Duodenal mucosa (tissue), 2 donors: ENCODE data around the gene ENHO.

ENCODE experiments used
- H3K27ac ChIP-seq: one replicate; pipeline ENCODE4 v1.7.0; 2013; ENCODE audit warnings: low read depth, low read length
- H3K27me3 ChIP-seq, 2 donors: one replicate each; pipeline ENCODE4 v1.7.0; 2013; ENCODE audit warnings: low read length in 2 of 2, control low read depth in 1 of 2; ENCODE audit not compliant: insufficient read depth in 2 of 2, control insufficient read depth in 1 of 2
- H3K36me3 ChIP-seq, 2 donors: one replicate each; pipeline ENCODE4 v1.7.0; 2013; ENCODE audit warnings: low read length in 2 of 2, control low read depth in 1 of 2; ENCODE audit not compliant: insufficient read depth in 2 of 2, control insufficient read depth in 1 of 2
- H3K4me1 ChIP-seq, 2 donors: one replicate each; pipeline ENCODE4 v1.7.0; 2013; ENCODE audit warnings: low read length in 2 of 2, control low read depth in 1 of 2; ENCODE audit not compliant: insufficient read depth in 2 of 2, control insufficient read depth in 1 of 2
- H3K4me3 ChIP-seq, 2 donors: one replicate each; pipeline ENCODE4 v1.7.0; 2013; ENCODE audit warnings: low read length in 2 of 2, low read depth in 1 of 2
- H3K9ac ChIP-seq, 2 donors: one replicate each; pipeline ENCODE4 v1.7.0; 2013; ENCODE audit warnings: low read length in 2 of 2, low read depth in 1 of 2
- H3K9me3 ChIP-seq, 2 donors: one replicate each; pipeline ENCODE4 v1.7.0; 2013; ENCODE audit warnings: low read length in 2 of 2, control low read depth in 1 of 2; ENCODE audit not compliant: control insufficient read depth in 1 of 2

ENHO gene

GRCh38 chr9:34508951-34509350, 13.8 kb downstream of the ENHO start:
- H3K27me3 ChIP-seq: no peaks in the 10 kb centered on the region
- no peak overlapping the region for H3K4me3 ChIP-seq
- H3K9me3 ChIP-seq: no peaks in the 10 kb centered on the region
- H3K4me1 ChIP-seq: peaks cover 9 to 11% of the 10 kb centered on the region in 2 donors
- H3K36me3 ChIP-seq: no peaks in the 10 kb centered on the region
- H3K27ac ChIP-seq: no peak overlapping the region
- no peak overlapping the region for H3K9ac ChIP-seq

- H3K9ac ChIP-seq: no peak overlapping the region
- no peak overlapping the region for H3K27ac ChIP-seq
- H3K27me3 ChIP-seq: no peaks in the 10 kb centered on the region
- H3K4me1 ChIP-seq: peaks cover 9 to 11% of the 10 kb centered on the region in 2 donors
- H3K36me3 ChIP-seq: no peaks in the 10 kb centered on the region
- H3K9me3 ChIP-seq: no peaks in the 10 kb centered on the region
- no peak overlapping the region for H3K4me3 ChIP-seq
Observed at GRCh38 chr9:34508463-34508862, 14.3 kb downstream of the ENHO start.

DNA sequence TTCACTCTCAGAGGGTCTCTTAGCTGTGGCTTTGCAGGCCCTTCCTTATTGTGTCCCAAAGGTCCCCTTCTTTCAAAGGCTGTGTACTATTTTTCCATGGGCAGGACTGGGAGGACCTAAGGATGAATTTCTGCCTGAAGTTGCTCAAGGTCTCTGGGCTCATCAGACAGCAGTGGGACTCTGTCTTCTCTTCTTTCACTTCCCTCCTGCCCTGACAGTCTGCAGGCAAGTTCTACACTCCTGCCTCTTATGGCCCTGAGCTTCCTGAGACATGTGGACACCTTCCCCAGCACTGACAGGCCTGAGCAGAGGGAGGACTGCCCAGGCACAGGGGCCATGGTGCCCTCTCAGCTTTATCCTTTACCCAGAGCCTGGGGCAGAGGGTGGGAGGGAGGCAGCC, 14.8 kb downstream of the ENHO start:
- Histone ChIP-seq H3K4me3 (no peak overlapping the region), H3K9me3 (no peaks in the 10 kb centered on the region), H3K27ac (no peak overlapping the region), H3K27me3 (no peaks in the 10 kb centered on the region), H3K4me1 (peaks cover 9 to 11% of the 10 kb centered on the region in 2 donors), H3K9ac (no peak overlapping the region), H3K36me3 (no peaks in the 10 kb centered on the region)

GRCh38 chr9:34507556-34507955, 15.2 kb downstream of the ENHO start:
- Histone ChIP-seq H3K4me3 (no peak overlapping the region), H3K9me3 (no peaks in the 10 kb centered on the region), H3K4me1 (peaks cover 9 to 11% of the 10 kb centered on the region in 2 donors), H3K27me3 (no peaks in the 10 kb centered on the region), H3K27ac (no peak overlapping the region), H3K36me3 (no peaks in the 10 kb centered on the region), H3K9ac (no peak overlapping the region)

GRCh38 chr9:34506623-34507022, 16.2 kb downstream of the ENHO start:
- H3K4me1 ChIP-seq: peaks cover 9% of the 10 kb centered on the region in 2 donors
- H3K27ac ChIP-seq: no peak overlapping the region
- H3K27me3 ChIP-seq: no peaks in the 10 kb centered on the region
- no peak overlapping the region for H3K9ac ChIP-seq
- H3K36me3 ChIP-seq: no peaks in the 10 kb centered on the region
- no peaks in the 10 kb centered on the region for H3K9me3 ChIP-seq
- H3K4me3 ChIP-seq: no peak overlapping the region

GRCh38 chr9:34505370-34506120, 17.2 kb downstream of the ENHO start:
- Histone ChIP-seq H3K4me1 (peaks cover 0 to 2% of the 10 kb centered on the region in 2 donors), H3K27ac (no peak overlapping the region), H3K9ac (no peak overlapping the region), H3K36me3 (no peaks in the 10 kb centered on the region), H3K9me3 (no peaks in the 10 kb centered on the region), H3K27me3 (no peaks in the 10 kb centered on the region), H3K4me3 (no peak overlapping the region)

DNA sequence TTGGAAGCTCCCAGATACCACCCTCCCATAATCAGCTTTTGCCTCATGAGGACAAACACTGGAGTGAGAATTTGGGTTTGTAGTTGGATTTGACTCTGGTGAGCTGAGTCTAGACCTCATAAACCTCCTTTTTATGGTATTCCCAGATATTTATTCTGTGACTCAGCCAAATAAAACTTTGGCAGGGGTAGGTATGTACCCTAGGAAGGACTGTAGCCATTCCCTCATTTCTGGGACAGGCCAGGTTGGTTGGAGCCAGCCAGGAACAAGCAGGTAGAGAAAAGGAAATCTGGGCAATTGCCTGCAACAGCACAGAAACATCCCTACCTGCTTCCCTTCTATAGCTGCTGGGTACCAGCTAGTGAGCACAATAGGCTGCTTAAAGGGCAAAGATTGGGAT, 19.4 kb downstream of the ENHO start:
- no peak overlapping the region for H3K4me3 ChIP-seq
- H3K9ac ChIP-seq: no peak overlapping the region
- no peak overlapping the region for H3K27ac ChIP-seq
- no peaks in the 10 kb centered on the region for H3K27me3 ChIP-seq
- H3K4me1 ChIP-seq: no peaks in the 10 kb centered on the region
- no peaks in the 10 kb centered on the region for H3K9me3 ChIP-seq
- no peaks in the 10 kb centered on the region for H3K36me3 ChIP-seq

GRCh38 chr9:34502891-34503290, 19.9 kb downstream of the ENHO start:
- no peaks in the 10 kb centered on the region for H3K9me3 ChIP-seq
- H3K4me1 ChIP-seq: no peaks in the 10 kb centered on the region
- H3K27me3 ChIP-seq: no peaks in the 10 kb centered on the region
- no peak overlapping the region for H3K9ac ChIP-seq
- no peak overlapping the region for H3K4me3 ChIP-seq
- H3K27ac ChIP-seq: no peak overlapping the region
- H3K36me3 ChIP-seq: no peaks in the 10 kb centered on the region

DNA sequence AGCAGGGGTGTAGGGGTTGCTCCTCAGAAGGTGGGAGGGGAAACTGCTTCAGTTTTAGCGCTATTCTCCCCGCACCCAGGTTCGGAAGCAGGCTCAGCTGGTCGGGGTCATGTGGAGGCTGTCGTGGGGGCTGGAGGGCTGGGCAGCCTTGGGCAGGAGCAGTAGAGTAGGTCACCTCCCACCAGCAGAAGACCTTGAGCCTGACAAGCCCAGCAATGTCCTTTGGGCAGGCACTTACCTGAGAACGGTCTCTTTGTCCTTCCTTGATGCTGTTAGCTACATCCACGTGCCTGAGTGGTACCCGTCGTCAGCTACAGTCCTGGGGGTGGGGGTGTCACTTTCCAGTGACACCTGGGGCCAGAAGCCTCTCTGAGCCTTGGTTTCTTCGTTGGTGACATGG, 20.3 kb downstream of the ENHO start:
- Histone ChIP-seq H3K9ac (no peak overlapping the region), H3K9me3 (no peaks in the 10 kb centered on the region), H3K36me3 (no peaks in the 10 kb centered on the region), H3K4me3 (no peak overlapping the region), H3K27ac (no peak overlapping the region), H3K27me3 (no peaks in the 10 kb centered on the region), H3K4me1 (no peaks in the 10 kb centered on the region)

GRCh38 chr9:34501889-34502425, 20.8 kb downstream of the ENHO start:
- H3K9me3 ChIP-seq: no peaks in the 10 kb centered on the region
- H3K4me3 ChIP-seq: no peak overlapping the region
- H3K4me1 ChIP-seq: no peaks in the 10 kb centered on the region
- no peak overlapping the region for H3K27ac ChIP-seq
- no peak overlapping the region for H3K9ac ChIP-seq
- no peaks in the 10 kb centered on the region for H3K27me3 ChIP-seq
- no peaks in the 10 kb centered on the region for H3K36me3 ChIP-seq
